A549 (cell line): ENCODE results near the gene MAPRE2.

Experiments used
- ESRRA ChIP-seq: fragments of 150-350 bp; IDR thresholded peaks from 2 replicates; pipeline ENCODE4 v1.6.1; 2014; ENCODE audit warnings: mild to moderate bottlenecking, low read length, borderline replicate concordance
- JUN ChIP-seq, 2 experiments: fragments of >200 bp; sonication (Bioruptor Twin); formaldehyde crosslinking; IDR thresholded peaks; 2 replicates in 1 of 2; 3 replicates in 1 of 2; pipeline ENCODE4 v1.6.1; 2016 to 2017
- NFE2L2 ChIP-seq: fragments of 150-350 bp; conservative IDR thresholded peaks from 2 replicates; pipeline ENCODE4 v1.6.1; 2014; ENCODE audit warnings: low read length
- POLR2A ChIP-seq: IDR thresholded peaks from 2 replicates; pipeline ENCODE4 v1.6.1; 2012; ENCODE audit warnings: mild to moderate bottlenecking, low read length
- ZFP36 ChIP-seq: fragments of 450-650 bp; IDR thresholded peaks from 2 replicates; pipeline ENCODE4 v1.6.1; 2014; ENCODE audit warnings: borderline replicate concordance; ENCODE audit not compliant: partially characterized antibody
- TF ChIP-seq, protein P1 (sequence below): IDR thresholded peaks from 2 replicates; pipeline ENCODE4 v1.6.1; 2012
- TF ChIP-seq, protein P2 (sequence below): fragments of >200 bp; sonication (Bioruptor Twin); formaldehyde crosslinking; IDR thresholded peaks from 3 replicates; pipeline ENCODE4 v1.5.1; 2016
- TF ChIP-seq, protein P3 (sequence below): fragments of 150-350 bp; IDR thresholded peaks from 2 replicates; pipeline ENCODE4 v1.6.1; 2014; ENCODE audit warnings: low read depth, mild to moderate bottlenecking, low read length

DNA sequence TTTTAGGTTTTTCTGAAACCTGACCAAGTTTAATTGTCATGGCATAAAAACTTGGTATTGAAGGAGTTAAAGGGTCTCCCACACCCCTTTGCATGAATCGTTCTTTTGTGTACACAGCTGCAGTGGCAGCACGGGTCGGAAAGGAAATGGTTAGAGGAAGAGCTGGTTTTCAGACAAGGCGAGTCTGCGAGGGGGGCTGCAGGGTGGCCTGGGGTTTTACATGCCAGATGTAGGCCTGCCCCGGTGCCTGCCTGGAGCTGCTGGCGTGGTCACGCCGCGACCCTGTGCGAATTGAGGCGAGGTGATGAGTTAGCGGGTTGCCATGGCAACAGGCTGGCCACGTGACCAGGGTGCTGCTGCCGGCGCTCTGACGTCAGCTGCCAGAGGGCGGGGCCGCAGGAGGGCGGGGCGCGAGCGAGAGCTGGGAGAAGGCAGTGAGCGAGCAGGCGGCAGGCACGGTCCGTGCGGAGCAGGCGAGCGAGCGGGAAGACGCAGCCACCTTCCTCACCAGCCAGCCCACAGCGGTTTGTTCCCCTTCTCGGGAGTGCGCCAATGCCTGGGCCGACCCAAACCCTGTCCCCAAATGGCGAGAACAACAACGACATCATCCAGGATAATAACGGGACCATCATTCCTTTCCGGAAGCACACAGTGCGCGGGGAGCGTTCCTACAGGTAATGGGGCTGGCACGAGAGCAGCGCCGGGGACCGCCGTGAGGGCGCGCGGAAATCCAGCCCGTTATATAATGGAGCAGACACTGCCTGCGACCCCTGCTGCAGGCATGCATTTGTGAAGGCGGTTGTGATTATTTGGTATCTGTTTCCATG, at the start of gene MAPRE2:
- no peak for TF ChIP-seq ZFP36
- TF ChIP-seq, protein P1, sequence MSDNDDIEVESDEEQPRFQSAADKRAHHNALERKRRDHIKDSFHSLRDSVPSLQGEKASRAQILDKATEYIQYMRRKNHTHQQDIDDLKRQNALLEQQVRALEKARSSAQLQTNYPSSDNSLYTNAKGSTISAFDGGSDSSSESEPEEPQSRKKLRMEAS = peak; percentile 58
- TF ChIP-seq, protein P2, sequence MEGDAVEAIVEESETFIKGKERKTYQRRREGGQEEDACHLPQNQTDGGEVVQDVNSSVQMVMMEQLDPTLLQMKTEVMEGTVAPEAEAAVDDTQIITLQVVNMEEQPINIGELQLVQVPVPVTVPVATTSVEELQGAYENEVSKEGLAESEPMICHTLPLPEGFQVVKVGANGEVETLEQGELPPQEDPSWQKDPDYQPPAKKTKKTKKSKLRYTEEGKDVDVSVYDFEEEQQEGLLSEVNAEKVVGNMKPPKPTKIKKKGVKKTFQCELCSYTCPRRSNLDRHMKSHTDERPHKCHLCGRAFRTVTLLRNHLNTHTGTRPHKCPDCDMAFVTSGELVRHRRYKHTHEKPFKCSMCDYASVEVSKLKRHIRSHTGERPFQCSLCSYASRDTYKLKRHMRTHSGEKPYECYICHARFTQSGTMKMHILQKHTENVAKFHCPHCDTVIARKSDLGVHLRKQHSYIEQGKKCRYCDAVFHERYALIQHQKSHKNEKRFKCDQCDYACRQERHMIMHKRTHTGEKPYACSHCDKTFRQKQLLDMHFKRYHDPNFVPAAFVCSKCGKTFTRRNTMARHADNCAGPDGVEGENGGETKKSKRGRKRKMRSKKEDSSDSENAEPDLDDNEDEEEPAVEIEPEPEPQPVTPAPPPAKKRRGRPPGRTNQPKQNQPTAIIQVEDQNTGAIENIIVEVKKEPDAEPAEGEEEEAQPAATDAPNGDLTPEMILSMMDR = no peak
- TF ChIP-seq POLR2A = peak; percentile 94
- peak in 1 of 2 experiments; percentile 61; a peak in 2 of 5 replicates for TF ChIP-seq JUN (IDR thresholded peaks at IDR 0.05)
- TF ChIP-seq ESRRA = no peak
- no peak for TF ChIP-seq NFE2L2
- TF ChIP-seq, protein P3, sequence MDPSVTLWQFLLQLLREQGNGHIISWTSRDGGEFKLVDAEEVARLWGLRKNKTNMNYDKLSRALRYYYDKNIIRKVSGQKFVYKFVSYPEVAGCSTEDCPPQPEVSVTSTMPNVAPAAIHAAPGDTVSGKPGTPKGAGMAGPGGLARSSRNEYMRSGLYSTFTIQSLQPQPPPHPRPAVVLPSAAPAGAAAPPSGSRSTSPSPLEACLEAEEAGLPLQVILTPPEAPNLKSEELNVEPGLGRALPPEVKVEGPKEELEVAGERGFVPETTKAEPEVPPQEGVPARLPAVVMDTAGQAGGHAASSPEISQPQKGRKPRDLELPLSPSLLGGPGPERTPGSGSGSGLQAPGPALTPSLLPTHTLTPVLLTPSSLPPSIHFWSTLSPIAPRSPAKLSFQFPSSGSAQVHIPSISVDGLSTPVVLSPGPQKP = no peak
